Measurements from ENCODE around the gene ASTN2. TPM values are rescaled to one million over a fixed set of nuclear protein-coding genes. Genes with fewer than 3 reads are reported as not detected.

ASTN2 gene
- total and polyA plus RNA-seq, 9 donors = 1.8 to 6.4 (median 3.2) TPM

DNA sequence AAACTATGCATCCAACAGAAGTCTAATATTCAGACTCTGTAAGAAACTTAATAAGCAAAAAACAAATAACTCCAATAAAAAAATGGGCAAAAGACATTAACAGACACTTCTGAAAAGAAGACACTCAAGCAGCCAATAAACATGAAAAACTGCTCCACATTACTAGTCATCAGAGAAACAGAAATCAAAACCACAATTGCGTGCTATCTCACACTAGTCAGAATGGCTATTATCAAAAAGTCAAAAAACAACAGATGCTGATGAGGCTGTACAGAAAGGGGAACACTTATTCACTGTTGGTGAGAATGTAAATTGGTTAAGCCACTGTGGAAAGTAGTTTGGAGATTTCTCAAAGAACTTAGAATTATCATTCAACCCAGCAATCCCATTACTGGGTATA is 829.0 kb downstream of the ASTN2 start:
- Histone ChIP-seq H3K27me3 (no peaks in the 10 kb centered on the region), H3K4me3 (no peak overlapping the region), H3K4me1 (ENCODE audit: insufficient read depth) (no peaks in the 10 kb centered on the region), H3K27ac (no peak overlapping the region), H3K9me3 (no peaks in the 10 kb centered on the region), H3K36me3 (no peaks in the 10 kb centered on the region)
- intact Hi-C loops (cut with DNase I) = no loop called here
- no peak for TF ChIP-seq EP300 (IDR thresholded peaks at IDR 0.05)
- DNase-seq = no peak
- 91 to 95% (median 93%) methylated on average over 1 of the region's 1 CpG for WGBS, 3 donors

DNA sequence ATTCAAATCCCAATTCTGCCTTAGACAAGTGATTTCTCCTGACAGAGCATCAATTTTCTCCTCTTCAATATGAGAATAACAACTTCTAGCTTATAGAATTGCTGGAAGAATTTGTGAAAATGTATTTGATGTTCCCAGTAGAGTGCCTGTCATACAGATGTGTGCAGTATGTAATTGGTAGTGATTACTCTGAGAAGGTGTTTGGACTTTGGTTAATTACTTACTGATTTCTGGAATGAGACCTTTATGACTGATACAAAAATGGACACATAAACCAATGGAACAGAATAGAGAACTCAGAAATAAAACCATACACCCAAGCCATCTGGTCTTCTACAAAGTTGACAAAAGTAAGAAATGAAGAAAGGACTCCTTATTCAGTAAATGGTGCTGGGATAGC is 829.7 kb downstream of the ASTN2 start:
- no peak for DNase-seq
- TF ChIP-seq POLR2A (IDR thresholded peaks at IDR 0.05) = no peak
- TF ChIP-seq EP300 (IDR thresholded peaks at IDR 0.05) = no peak
- TF ChIP-seq CTCF (IDR thresholded peaks at IDR 0.05) = no peak
- no peaks in the 10 kb centered on the region for H3K36me3 ChIP-seq
- H3K4me3 ChIP-seq = no peak overlapping the region
- H3K4me1 ChIP-seq (ENCODE audit: insufficient read depth) = no peaks in the 10 kb centered on the region
- intact Hi-C loops (cut with DNase I) = no loop called here
- H3K27ac ChIP-seq = no peak overlapping the region
- H3K27me3 ChIP-seq = no peaks in the 10 kb centered on the region
- H3K9me3 ChIP-seq = no peaks in the 10 kb centered on the region

GRCh38 chr9:116580853-116581252 is 834.0 kb downstream of the ASTN2 start:
- Histone ChIP-seq H3K9me3 (no peaks in the 10 kb centered on the region), H3K27ac (no peak overlapping the region)
- 28 to 37% (median 32%) methylated on average over 1 of the region's 1 CpG for WGBS, 3 donors

DNA sequence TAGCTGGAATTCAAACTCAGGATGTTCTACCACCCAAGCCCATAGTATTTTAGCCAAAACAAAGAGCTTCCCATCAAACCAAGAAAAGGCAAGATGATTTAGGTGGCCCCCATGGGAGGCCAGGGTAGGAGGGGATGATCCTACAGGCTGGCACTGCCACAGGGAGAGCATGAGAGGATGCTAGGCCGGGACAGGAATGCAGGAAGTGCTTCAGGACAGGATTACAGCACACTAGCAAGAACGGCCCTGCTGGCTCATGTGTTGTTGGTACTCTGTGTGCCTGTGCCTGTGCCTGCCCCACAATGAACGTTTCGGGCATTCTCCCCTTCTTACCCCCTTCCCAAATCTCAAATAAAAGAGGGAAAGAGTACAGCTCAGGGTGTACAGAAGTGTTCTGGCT is 838.5 kb downstream of the ASTN2 start:
- TF ChIP-seq EP300 (IDR thresholded peaks at IDR 0.05) = no peak
- TF ChIP-seq CTCF (IDR thresholded peaks at IDR 0.05) = no peak
- no peak for TF ChIP-seq POLR2A (IDR thresholded peaks at IDR 0.05)
- no peaks in the 10 kb centered on the region for H3K4me1 ChIP-seq (ENCODE audit: insufficient read depth)
- H3K27ac ChIP-seq = no peak overlapping the region
- WGBS, 3 donors = 76 to 81% (median 76%) methylated on average over 4 of the region's 4 CpGs
- intact Hi-C loops (cut with DNase I) = no loop called here
- no peak overlapping the region for H3K4me3 ChIP-seq
- H3K36me3 ChIP-seq = no peaks in the 10 kb centered on the region
- no peaks in the 10 kb centered on the region for H3K9me3 ChIP-seq
- H3K27me3 ChIP-seq = no peaks in the 10 kb centered on the region
- DNase-seq = no peak

More at GRCh38 chr9:116580853-116581252, 834.0 kb downstream of the ASTN2 start:
- Histone ChIP-seq H3K27me3 (no peaks in the 10 kb centered on the region), H3K4me3 (no peak overlapping the region), H3K4me1 (ENCODE audit: insufficient read depth) (no peaks in the 10 kb centered on the region), H3K36me3 (no peaks in the 10 kb centered on the region)
- DNase-seq = no peak
- intact Hi-C loops (cut with DNase I) = no loop called here
- TF ChIP-seq CTCF (IDR thresholded peaks at IDR 0.05) (no peak), EP300 (IDR thresholded peaks at IDR 0.05) (no peak), POLR2A (IDR thresholded peaks at IDR 0.05) (no peak)

DNA sequence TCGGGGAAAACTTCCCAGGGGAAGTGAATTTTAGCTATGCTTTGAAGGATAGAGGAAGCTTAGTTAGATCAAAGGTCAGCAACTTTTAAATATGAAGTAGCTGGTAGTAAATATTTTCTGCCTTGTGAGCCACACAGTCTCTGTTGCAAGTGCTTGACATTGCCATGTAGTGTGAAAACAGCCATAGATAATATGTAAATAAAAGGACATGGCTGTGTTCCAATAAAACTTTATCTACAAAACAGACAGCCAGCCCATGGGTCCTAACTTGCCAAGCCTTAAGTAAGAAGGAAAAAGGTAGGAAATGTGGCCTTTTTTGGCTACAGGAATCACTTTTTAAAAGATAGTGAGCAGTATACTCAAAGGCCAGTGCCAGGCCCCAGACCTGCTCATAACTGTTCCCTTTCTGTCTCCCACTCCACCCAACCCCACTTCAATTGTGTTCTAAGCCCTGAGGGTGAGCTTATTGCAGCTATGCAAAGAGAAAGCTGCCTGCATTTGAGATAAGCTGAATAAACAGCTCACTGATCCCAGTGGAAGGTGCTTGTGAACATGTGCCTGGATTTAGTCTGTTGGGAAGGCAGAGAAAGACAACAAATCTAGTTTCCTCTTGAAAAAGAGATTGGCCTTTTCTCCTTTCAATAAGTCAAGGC is 840.7 kb downstream of the ASTN2 start:
- no peak for TF ChIP-seq CTCF (IDR thresholded peaks at IDR 0.05)
- TF ChIP-seq POLR2A (IDR thresholded peaks at IDR 0.05) = no peak
- TF ChIP-seq EP300 (IDR thresholded peaks at IDR 0.05) = no peak
- DNase-seq = no peak
- no peaks in the 10 kb centered on the region for H3K4me1 ChIP-seq (ENCODE audit: insufficient read depth)
- H3K4me3 ChIP-seq = no peak overlapping the region
- intact Hi-C loops (cut with DNase I) = loop anchor here in 3 of 4 donors (5.0 kb wide), 3 partner anchors 422 to 982 kb away; partner anchors contain the start of gene PAPPA (in 2 of the 3)
- no peaks in the 10 kb centered on the region for H3K36me3 ChIP-seq
- 60 to 81% (median 65%) methylated on average over 1 of the region's 1 CpG for WGBS, 3 donors
- no peaks in the 10 kb centered on the region for H3K9me3 ChIP-seq
- H3K27me3 ChIP-seq = no peaks in the 10 kb centered on the region
- H3K27ac ChIP-seq = no peak overlapping the region
